ENCODE results near the gene GLS. TPM values are rescaled to one million over a fixed set of nuclear protein-coding genes. Genes with fewer than 3 reads are reported as not detected.

The GLS gene
- total and polyA plus RNA-seq, 7 donors: 6.9 to 30.6 (median 26.7) TPM

DNA sequence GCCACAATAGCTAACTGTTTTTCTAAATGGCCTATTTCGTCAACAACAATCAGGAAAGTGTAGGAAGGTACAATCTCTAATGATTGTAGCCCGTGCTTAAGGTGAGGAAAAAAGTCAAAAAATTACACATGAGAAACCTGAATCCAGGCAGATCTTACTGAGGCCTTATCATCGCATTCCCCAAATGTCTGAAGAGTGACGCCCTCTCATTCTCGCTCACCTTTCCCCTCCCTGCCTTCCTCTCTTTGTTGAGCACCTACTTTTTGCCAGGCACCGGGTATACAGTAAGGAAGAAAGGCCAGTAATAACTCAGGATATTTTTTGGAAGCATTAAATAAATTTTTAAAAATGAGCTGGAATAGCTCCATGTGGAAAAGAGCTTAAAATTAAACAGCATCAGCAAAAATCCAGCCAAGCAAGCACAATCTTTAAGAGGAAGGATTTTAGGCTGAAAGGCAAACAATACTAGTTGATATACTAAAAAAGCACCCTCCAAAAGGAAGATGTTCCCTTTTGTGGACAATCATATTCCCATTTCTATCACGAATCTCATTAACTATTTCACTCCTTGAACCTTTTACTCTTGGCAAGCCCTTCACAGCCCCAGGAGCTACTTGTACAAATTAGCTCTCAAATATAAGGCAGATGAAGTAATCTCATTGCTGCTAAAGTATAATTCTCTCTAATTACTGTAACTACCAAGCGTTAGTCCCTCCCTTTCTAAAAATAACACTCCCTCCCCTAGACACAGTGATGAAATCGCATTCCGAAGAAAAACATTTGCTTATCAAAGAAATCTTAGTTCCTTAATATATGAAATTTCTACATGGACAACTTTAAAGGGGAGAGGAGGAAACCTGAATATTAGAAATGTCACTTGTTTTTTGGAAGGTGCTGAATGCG lies 93.4 kb downstream of the GLS start:
- TF ChIP-seq, protein P1, sequence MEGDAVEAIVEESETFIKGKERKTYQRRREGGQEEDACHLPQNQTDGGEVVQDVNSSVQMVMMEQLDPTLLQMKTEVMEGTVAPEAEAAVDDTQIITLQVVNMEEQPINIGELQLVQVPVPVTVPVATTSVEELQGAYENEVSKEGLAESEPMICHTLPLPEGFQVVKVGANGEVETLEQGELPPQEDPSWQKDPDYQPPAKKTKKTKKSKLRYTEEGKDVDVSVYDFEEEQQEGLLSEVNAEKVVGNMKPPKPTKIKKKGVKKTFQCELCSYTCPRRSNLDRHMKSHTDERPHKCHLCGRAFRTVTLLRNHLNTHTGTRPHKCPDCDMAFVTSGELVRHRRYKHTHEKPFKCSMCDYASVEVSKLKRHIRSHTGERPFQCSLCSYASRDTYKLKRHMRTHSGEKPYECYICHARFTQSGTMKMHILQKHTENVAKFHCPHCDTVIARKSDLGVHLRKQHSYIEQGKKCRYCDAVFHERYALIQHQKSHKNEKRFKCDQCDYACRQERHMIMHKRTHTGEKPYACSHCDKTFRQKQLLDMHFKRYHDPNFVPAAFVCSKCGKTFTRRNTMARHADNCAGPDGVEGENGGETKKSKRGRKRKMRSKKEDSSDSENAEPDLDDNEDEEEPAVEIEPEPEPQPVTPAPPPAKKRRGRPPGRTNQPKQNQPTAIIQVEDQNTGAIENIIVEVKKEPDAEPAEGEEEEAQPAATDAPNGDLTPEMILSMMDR (IDR thresholded peaks at IDR 0.05): no peak
- DNase-seq (no peak), ATAC-seq (no peak)
- Histone ChIP-seq H3K4me3 (no peak overlapping the region), H3K27me3 (ENCODE audit: insufficient read depth in 3 of 3, low read length in 2 of 3) (no peaks in the 10 kb centered on the region), H3K4me1 (no peaks in the 10 kb centered on the region), H3K36me3 (ENCODE audit: insufficient read depth in 1 of 2, low read depth in 1 of 2) (peaks cover 41 to 97% of the 10 kb centered on the region in 2 donors), H3K27ac (no peak overlapping the region), H3K9me3 (no peaks in the 10 kb centered on the region)
- 81 to 85% (median 83%) methylated on average over 11 of the region's 11 CpGs for WGBS, 3 donors
- intact Hi-C loops (cut with DNase I): loop anchor here in 1 of 2 donors (10.0 kb wide), 1 partner anchor 1509 kb away; no protein-coding TSS in a partner anchor

DNA sequence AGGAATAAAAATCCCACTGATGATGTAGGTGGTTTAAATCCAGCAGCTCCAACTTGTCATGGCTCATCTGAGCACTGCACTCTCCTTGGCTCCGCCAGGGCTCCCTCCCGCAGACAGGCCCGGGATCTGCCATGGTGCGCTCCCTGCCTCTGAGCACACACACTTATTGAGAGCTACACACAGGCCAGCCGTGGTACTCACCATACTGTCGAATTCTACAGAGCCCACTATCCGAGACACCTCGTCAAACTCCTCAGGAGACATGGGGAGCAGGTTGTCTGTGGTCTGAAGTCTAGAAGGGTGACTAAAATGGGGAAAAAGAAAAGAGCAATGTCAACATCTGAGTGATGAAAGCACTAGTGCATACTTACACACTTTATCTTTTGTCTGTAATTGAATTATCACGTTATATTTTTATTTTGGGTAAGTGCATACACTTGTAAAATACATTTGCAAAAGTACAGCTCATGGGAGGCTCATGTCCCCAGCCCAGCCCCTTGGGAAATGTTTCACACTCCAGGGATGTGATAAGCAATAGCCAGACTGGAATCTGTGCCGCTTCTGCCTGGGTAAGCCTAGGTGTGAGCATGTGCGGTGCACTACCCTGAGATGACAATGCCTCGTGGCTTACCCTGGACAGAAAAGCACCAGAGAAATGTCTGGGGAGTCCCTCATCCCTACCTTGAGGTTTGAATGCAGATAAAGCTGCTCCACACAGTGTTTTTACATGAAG lies 94.2 kb downstream of the GLS start:
- DNase-seq: no peak
- intact Hi-C loops (cut with DNase I): loop anchor here in 1 of 2 donors (10.0 kb wide), 1 partner anchor 1510 kb away; no protein-coding TSS in a partner anchor
- Histone ChIP-seq H3K36me3 (ENCODE audit: insufficient read depth in 1 of 2, low read depth in 1 of 2) (peaks cover 38 to 97% of the 10 kb centered on the region in 2 donors), H3K27ac (no peak overlapping the region), H3K9me3 (no peaks in the 10 kb centered on the region), H3K4me1 (no peaks in the 10 kb centered on the region), H3K27me3 (ENCODE audit: insufficient read depth in 3 of 3, low read length in 2 of 3) (no peaks in the 10 kb centered on the region), H3K4me3 (no peak overlapping the region)
- peak in 1 of 4 donors; percentile 33 for ATAC-seq
- WGBS, 3 donors: 90 to 91% (median 91%) methylated on average over 12 of the region's 12 CpGs
- TF ChIP-seq, protein P1 (IDR thresholded peaks at IDR 0.05): no peak

DNA sequence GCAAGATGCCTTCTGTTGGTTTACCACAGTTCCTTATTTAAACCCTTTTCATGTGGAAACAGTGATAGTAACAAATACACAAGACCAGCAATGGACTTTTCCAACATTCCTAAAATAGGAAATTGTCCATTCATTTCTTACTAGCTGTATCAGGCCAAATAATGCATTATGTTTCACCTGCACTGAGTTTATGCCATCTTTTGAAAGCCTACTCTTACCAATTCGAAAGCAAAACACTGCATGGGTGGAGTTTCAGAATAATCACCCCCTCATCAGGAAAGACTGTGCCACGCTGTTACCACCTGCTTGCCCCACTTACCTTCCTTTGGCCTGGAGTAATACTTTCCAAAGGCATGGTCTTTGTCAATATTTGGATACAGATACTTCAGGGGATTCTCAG lies 95.9 kb downstream of the GLS start:
- TF ChIP-seq, protein P1 (IDR thresholded peaks at IDR 0.05): no peak
- no peak for ATAC-seq
- intact Hi-C loops (cut with DNase I): loop anchor here in 1 of 2 donors (10.0 kb wide), 1 partner anchor 1512 kb away; no protein-coding TSS in a partner anchor
- DNase-seq: no peak
- Histone ChIP-seq H3K9me3 (no peaks in the 10 kb centered on the region), H3K36me3 (ENCODE audit: insufficient read depth in 1 of 2, low read depth in 1 of 2) (peaks cover 27 to 97% of the 10 kb centered on the region in 2 donors), H3K27me3 (ENCODE audit: insufficient read depth in 3 of 3, low read length in 2 of 3) (no peaks in the 10 kb centered on the region), H3K4me1 (no peaks in the 10 kb centered on the region), H3K27ac (no peak overlapping the region), H3K4me3 (no peak overlapping the region)
- 96 to 100% (median 99%) methylated on average over 2 of the region's 2 CpGs for WGBS, 3 donors

DNA sequence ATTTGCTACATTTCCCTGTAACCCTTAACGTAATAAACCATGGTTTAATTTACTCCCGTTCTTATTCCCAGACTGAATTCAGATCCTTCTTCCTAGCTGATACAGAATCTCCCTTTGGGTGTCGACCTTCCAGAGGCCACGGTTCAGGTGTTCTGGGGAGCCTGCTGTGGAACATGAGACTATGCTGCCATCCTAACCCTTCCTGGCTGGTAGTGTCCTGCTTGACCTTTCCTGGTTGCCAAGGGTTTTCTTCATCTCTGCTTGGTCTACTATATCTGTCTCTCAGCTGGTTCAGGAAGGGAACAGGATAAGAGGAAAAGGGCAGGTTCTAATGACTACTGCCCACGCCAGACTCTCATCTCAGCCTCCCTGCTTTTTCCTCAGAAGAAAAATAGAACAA lies 96.9 kb downstream of the GLS start:
- Histone ChIP-seq H3K4me3 (no peak overlapping the region), H3K36me3 (ENCODE audit: insufficient read depth in 1 of 2, low read depth in 1 of 2) (peaks cover 26 to 97% of the 10 kb centered on the region in 2 donors), H3K27ac (no peak overlapping the region), H3K27me3 (ENCODE audit: insufficient read depth in 3 of 3, low read length in 2 of 3) (no peaks in the 10 kb centered on the region), H3K4me1 (no peaks in the 10 kb centered on the region), H3K9me3 (no peaks in the 10 kb centered on the region)
- intact Hi-C loops (cut with DNase I): loop anchor here in 1 of 2 donors (10.0 kb wide), 1 partner anchor 1513 kb away; no protein-coding TSS in a partner anchor
- WGBS, 3 donors: 50 to 74% (median 52%) methylated on average over 5 of the region's 5 CpGs
- DNase-seq (no peak), ATAC-seq (peak in 1 of 4 donors; percentile 36)
- TF ChIP-seq, protein P1 (IDR thresholded peaks at IDR 0.05): no peak

Data from psoas muscle (tissue), 8 donors.